Psoas muscle (tissue), 8 donors: ENCODE results near the gene FAM149A. TPM values are rescaled to one million over a fixed set of nuclear protein-coding genes. Genes with fewer than 3 reads are reported as not detected.

Experiments
- ATAC-seq, 4 donors: fragments of 200-7000 bp; cut with Tn5 transposase; one replicate each; pipeline ENCODE4 v1.9.1; 2020; ENCODE audit warnings: moderate library complexity in 3 of 4, mild to moderate bottlenecking in 2 of 4
- DNase-seq, 2 donors: peaks; one replicate each; pipeline ENCODE4 v3.0.0-alpha.2; 2020
- H3K27ac ChIP-seq: fragments of 200-600 bp; one replicate; pipeline ENCODE4 v1.8.0; 2022
- H3K27me3 ChIP-seq, 3 donors: fragments of 200-600 bp in 1 of 3; one replicate each; pipeline versions ENCODE4 v1.6.1 to v1.8.0; 2013 to 2022; ENCODE audit warnings: low read length in 2 of 3, mild to moderate bottlenecking in 2 of 3, moderate library complexity in 1 of 3; ENCODE audit not compliant: insufficient read depth in 3 of 3
- H3K36me3 ChIP-seq, 2 donors: fragments of 200-600 bp in 1 of 2; one replicate each; pipeline versions ENCODE4 v1.6.1 to v1.8.0; 2013 to 2022; ENCODE audit warnings: low read depth in 1 of 2, mild to moderate bottlenecking in 1 of 2, moderate library complexity in 1 of 2; ENCODE audit not compliant: insufficient read depth in 1 of 2
- H3K4me1 ChIP-seq: fragments of 200-600 bp; one replicate; pipeline ENCODE4 v1.8.0; 2022
- H3K4me3 ChIP-seq: fragments of 200-600 bp; one replicate; pipeline ENCODE4 v1.8.0; 2022; ENCODE audit warnings: mild to moderate bottlenecking
- H3K9me3 ChIP-seq: fragments of 200-600 bp; one replicate; pipeline ENCODE4 v1.8.0; 2022
- CTCF ChIP-seq: fragments of 200-600 bp; IDR thresholded peaks from one replicate; pipeline ENCODE4 v1.8.0; 2022; ENCODE audit warnings: antibody characterized with exemption
- WGBS, 3 donors: extraction: QIAGEN DNeasy Blood & Tissue Kit; methylation state at CpG; one replicate each; pipeline versions ENCODE4 v1.1.6 to v1.1.7; 2013; 5-methylcytosine and 5-hydroxymethylcytosine counted together
- intact Hi-C, 2 donors: fragments of 100-400 bp; cut with DNase I; formaldehyde crosslinking; loops; one replicate each; pipeline versions ENCODE4 v1.11.0 to v1.14.2; 2022
- polyA plus RNA-seq, 3 donors: library from polyadenylated mRNA; stranded (reverse); fragments of 200-250 nt; gene quantifications; one replicate each; pipeline ENCODE4 v1.2.3, GENCODE V29; 2013
- total RNA-seq, 4 donors: library from RNA; stranded (reverse); fragmentation: NEBNext Ultra II Directional in 2 of 4; extraction: Animal tissue kit (Norgen Biotek cat#: 25700) in 2 of 4; gene quantifications; one replicate each; pipeline versions ENCODE4 v1.2.1 to v1.2.4, GENCODE V29; 2021 to 2023
- donor health status: healthy with polysubstance abuse.
- donor health status: DM: no; HTN: no; CAD: no; lungs with moderate emphysema.
- donor health status: Bipolar disorder and iron deficiency.
- donor health status: healthy.
- donor health status: DM: yes; HTN: yes; CAD: no.
- donor health status: DM: no; HTN: no; CAD: no.
- donor health status: DM: no; HTN: no; CAD: no.
- donor health status: DM: yes; HTN: yes; CAD: no.

FAM149A gene
- total and polyA plus RNA-seq, 7 donors = 1.0 to 9.0 (median 5.8) TPM

- ATAC-seq (no peak), DNase-seq (no peak)
- Histone ChIP-seq H3K27me3 (peaks cover 0 to 2% (median 0%) of the 10 kb centered on the region in 3 donors), H3K27ac (no peak overlapping the region), H3K36me3 (peaks cover 0 to 4% of the 10 kb centered on the region in 2 donors), H3K9me3 (no peaks in the 10 kb centered on the region), H3K4me1 (no peaks in the 10 kb centered on the region), H3K4me3 (no peak overlapping the region)
- 35 to 48% (median 43%) methylated on average over 4 of the region's 4 CpGs for WGBS, 3 donors
- TF ChIP-seq CTCF = no peak
- intact Hi-C loops = no loop called here
Measured at GRCh38 chr4:186082221-186082620, 22.3 kb upstream of the FAM149A start.

GRCh38 chr4:186088523-186088922, 16.0 kb upstream of the FAM149A start:
- Histone ChIP-seq H3K9me3 (no peaks in the 10 kb centered on the region), H3K36me3 (no peaks in the 10 kb centered on the region), H3K4me1 (no peaks in the 10 kb centered on the region), H3K27ac (no peak overlapping the region), H3K4me3 (no peak overlapping the region), H3K27me3 (no peaks in the 10 kb centered on the region)
- ATAC-seq = no peak
- no peak for TF ChIP-seq CTCF
- no peak for DNase-seq
- intact Hi-C loops = no loop called here

GRCh38 chr4:186092296-186092695, 12.2 kb upstream of the FAM149A start:
- intact Hi-C loops = no loop called here
- Histone ChIP-seq H3K4me3 (no peak overlapping the region), H3K27me3 (no peaks in the 10 kb centered on the region), H3K9me3 (no peaks in the 10 kb centered on the region), H3K4me1 (no peaks in the 10 kb centered on the region), H3K36me3 (no peaks in the 10 kb centered on the region), H3K27ac (no peak overlapping the region)
- DNase-seq (no peak), ATAC-seq (no peak)
- TF ChIP-seq CTCF = no peak
- WGBS, 3 donors = 92 to 94% (median 92%) methylated on average over 17 of the region's 17 CpGs

- WGBS, 3 donors = 41 to 72% (median 43%) methylated on average over 13 of the region's 13 CpGs
- H3K4me1 ChIP-seq = no peaks in the 10 kb centered on the region
- H3K36me3 ChIP-seq = no peaks in the 10 kb centered on the region
- no peak overlapping the region for H3K4me3 ChIP-seq
- H3K9me3 ChIP-seq = no peaks in the 10 kb centered on the region
- intact Hi-C loops = no loop called here
- DNase-seq (no peak), ATAC-seq (no peak)
- H3K27me3 ChIP-seq = peaks cover 0 to 8% (median 0%) of the 10 kb centered on the region in 3 donors
- H3K27ac ChIP-seq = no peak overlapping the region
- no peak for TF ChIP-seq CTCF
Measured at GRCh38 chr4:186095406-186095805, 9.1 kb upstream of the FAM149A start.

GRCh38 chr4:186096681-186097165, 7.8 kb upstream of the FAM149A start:
- DNase-seq = no peak
- Histone ChIP-seq H3K27me3 (peaks cover 0 to 8% (median 0%) of the 10 kb centered on the region in 3 donors), H3K4me1 (no peaks in the 10 kb centered on the region), H3K4me3 (no peak overlapping the region), H3K9me3 (no peaks in the 10 kb centered on the region), H3K27ac (no peak overlapping the region), H3K36me3 (no peaks in the 10 kb centered on the region)
- intact Hi-C loops = no loop called here
- ATAC-seq = no peak
- WGBS, 3 donors = 78 to 83% (median 79%) methylated on average over 9 of the region's 9 CpGs
- TF ChIP-seq CTCF = no peak
